HUES48 (cell line): ENCODE results near the gene ZFHX3.
A peak's percentile ranks its signal among the peaks of the same experiment; 100 is the strongest.

Experiments
- H3K27ac ChIP-seq: one replicate; pipeline ENCODE4 v1.7.0; 2013; ENCODE audit warnings: low read depth, low read length, inconsistent platforms
- H3K27me3 ChIP-seq: 2 replicates; pipeline ENCODE4 v1.6.1; 2013; ENCODE audit warnings: mild to moderate bottlenecking, low read length; ENCODE audit not compliant: control insufficient read depth, insufficient read depth
- H3K36me3 ChIP-seq: 2 replicates; pipeline ENCODE4 v1.6.1; 2013; ENCODE audit warnings: low read length; ENCODE audit not compliant: control insufficient read depth, insufficient read depth
- H3K4me1 ChIP-seq: 2 replicates; pipeline ENCODE4 v1.6.1; 2013; ENCODE audit warnings: mild to moderate bottlenecking, low read length; ENCODE audit not compliant: control insufficient read depth, insufficient read depth
- H3K4me3 ChIP-seq: 2 replicates; pipeline ENCODE4 v1.5.1; 2013; ENCODE audit warnings: mild to moderate bottlenecking, low read depth, low read length
- H3K9ac ChIP-seq: 2 replicates; pipeline ENCODE4 v1.6.1; 2013; ENCODE audit warnings: mild to moderate bottlenecking, low read depth, low read length, moderate library complexity
- H3K9me3 ChIP-seq: 2 replicates; pipeline ENCODE4 v1.6.1; 2013; ENCODE audit warnings: low read length; ENCODE audit not compliant: control insufficient read depth, insufficient read depth

Gene ZFHX3

DNA sequence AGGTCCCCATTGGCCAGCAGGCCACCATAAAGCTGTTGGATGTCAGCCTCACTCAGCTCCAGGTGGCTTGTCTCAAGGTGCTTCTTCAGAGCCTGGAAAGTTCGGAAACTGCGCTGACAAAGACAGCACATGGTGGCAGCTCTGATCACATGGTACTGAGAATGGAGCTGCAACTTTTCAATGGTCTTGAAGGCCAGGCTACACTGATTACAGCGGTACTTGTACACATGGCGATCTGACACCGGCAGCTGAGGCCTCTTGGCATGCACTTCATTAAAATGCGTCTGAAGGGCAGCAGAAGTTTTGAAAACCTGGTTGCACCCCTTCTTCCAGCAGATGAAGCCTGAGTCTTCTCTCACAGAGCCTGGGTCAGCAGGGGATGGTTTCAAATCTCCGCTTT lies 249.7 kb downstream of the ZFHX3 start:
- Histone ChIP-seq H3K36me3 (no peaks in the 10 kb centered on the region), H3K27ac (no peak overlapping the region), H3K4me3 (no peak overlapping the region), H3K27me3 (no peaks in the 10 kb centered on the region), H3K9me3 (no peaks in the 10 kb centered on the region), H3K4me1 (no peaks in the 10 kb centered on the region), H3K9ac (no peak overlapping the region)

DNA sequence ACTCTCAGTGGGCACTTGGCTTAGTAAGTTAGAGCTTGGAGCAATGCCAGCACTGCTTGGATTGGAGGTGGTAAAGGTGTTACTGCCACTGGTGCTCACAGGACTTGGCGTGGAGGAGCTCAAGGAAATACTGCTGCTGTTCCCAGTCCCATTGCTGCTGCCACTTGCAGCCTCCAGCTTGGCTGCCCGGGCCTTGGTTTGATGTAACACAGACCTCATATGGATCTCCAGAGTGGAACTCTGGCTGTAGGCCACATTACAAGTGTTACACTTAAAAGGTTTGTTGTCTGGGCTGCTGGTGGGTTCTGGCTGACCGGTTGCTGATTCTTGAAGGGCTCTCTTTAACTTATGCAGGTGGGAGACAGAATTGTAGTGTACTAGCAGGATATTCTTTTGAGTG lies 250.3 kb downstream of the ZFHX3 start:
- Histone ChIP-seq H3K4me1 (no peaks in the 10 kb centered on the region), H3K27ac (no peak overlapping the region), H3K27me3 (no peaks in the 10 kb centered on the region), H3K9ac (no peak overlapping the region), H3K36me3 (no peaks in the 10 kb centered on the region), H3K9me3 (no peaks in the 10 kb centered on the region), H3K4me3 (no peak overlapping the region)

DNA sequence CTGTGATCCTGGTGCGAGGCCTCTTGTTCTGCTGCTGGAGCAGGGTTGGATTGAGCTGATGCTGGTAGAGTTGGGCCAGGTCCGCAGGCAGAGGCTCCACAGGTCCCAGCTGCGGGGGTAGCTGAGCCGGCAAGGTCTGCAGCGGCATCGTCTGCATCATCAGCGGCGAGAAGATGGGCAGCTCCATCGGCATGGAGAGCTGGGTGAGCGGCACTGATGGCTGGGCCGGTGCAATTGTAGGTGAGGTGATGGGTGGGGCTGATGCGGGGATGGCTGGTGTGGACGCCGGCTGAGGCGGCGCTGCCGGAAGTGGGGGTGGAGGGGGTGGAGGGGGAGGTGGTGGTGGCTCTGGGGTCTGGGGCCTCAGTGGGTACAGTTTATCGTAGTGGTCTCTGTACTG lies 251.7 kb downstream of the ZFHX3 start:
- Histone ChIP-seq H3K27ac (no peak overlapping the region), H3K36me3 (no peaks in the 10 kb centered on the region), H3K27me3 (no peaks in the 10 kb centered on the region), H3K9ac (no peak overlapping the region), H3K4me3 (no peak overlapping the region), H3K4me1 (no peaks in the 10 kb centered on the region), H3K9me3 (no peaks in the 10 kb centered on the region)

DNA sequence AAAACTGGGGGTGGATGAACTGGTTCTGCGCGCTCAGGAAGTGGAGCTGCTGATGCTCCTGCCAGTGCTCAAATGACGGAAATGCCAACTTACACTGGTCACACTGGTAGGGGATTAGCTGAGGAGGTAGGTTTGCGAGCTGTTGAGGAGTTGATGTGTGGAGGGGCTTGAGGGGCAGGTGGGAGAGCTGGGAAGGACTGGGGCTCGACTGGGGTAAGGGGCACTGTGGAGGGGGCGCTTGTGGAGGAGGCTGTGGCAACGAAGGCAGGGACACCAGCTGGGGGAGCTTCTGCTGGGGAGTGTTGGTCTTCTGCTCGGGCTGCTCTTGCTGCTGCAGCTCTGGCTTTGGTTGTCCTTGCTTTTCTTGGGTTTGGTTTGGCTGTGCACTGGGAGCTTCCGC lies 252.9 kb downstream of the ZFHX3 start:
- Histone ChIP-seq H3K36me3 (no peaks in the 10 kb centered on the region), H3K27me3 (no peaks in the 10 kb centered on the region), H3K4me3 (no peak overlapping the region), H3K27ac (no peak overlapping the region), H3K9ac (no peak overlapping the region), H3K4me1 (no peaks in the 10 kb centered on the region), H3K9me3 (no peaks in the 10 kb centered on the region)

DNA sequence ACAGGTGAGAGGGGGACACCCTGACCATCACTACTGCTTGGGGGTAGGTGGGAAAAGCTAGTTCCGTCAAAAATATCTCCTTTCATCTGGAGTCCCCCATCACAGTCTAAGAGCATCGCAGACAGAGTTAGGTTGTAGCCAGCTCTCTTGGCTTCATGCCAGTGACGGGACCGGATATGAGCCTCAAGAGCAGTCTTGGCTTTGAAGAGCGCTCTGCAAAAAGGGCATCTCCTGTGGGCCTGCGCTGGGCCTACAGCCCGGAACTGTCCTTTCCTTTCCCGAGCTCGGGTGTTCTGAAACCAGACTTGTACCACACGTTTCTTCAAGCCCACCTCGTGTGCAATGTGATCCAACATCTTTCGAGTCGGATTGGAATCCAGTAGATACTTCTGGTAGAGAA lies 253.6 kb downstream of the ZFHX3 start:
- Histone ChIP-seq H3K36me3 (no peaks in the 10 kb centered on the region), H3K27me3 (no peaks in the 10 kb centered on the region), H3K4me1 (no peaks in the 10 kb centered on the region), H3K27ac (no peak overlapping the region), H3K4me3 (no peak overlapping the region), H3K9ac (no peak overlapping the region), H3K9me3 (no peaks in the 10 kb centered on the region)

DNA sequence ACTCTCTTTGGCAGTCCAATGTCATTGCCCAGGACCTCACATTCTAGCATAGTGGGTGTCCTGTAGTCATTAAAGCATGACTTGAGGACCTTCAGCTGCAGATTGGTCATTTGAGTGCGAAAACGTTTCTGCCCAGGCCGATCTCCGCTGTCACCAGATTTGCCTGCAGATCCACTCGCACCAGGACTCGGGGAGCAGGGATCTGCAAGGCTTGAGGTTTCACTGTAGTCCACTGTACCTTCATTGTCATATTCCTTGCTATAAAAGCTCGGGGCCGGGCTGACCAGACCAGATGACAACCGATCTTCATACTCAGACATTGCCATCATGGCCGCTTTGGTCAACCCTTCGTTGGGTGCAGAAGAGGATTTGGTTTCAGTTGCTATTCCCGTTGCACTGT lies 254.2 kb downstream of the ZFHX3 start:
- Histone ChIP-seq H3K9ac (no peak overlapping the region), H3K27me3 (no peaks in the 10 kb centered on the region), H3K9me3 (no peaks in the 10 kb centered on the region), H3K36me3 (no peaks in the 10 kb centered on the region), H3K4me3 (no peak overlapping the region), H3K4me1 (no peaks in the 10 kb centered on the region), H3K27ac (no peak overlapping the region)

DNA sequence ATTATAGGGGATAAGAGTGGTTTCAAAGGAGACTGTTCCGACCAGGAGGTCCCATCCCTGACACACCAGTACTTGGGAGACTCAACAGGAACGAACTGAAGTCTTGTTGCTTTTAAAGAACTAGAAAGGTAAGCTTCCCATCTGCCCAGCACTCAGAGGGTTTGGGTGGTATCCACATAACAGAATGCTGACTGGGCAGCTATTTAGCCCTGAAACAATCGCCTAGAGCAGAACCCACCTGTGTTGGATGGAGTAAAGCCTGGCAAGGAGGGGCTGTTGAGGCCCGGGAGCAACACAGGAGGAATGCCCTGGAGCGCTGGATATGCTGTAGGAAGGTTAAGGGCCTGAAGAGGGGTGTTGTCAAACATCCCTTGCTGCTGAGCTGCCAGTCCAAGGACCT lies 254.9 kb downstream of the ZFHX3 start:
- Histone ChIP-seq H3K36me3 (no peaks in the 10 kb centered on the region), H3K9ac (no peak overlapping the region), H3K9me3 (no peaks in the 10 kb centered on the region), H3K4me3 (no peak overlapping the region), H3K27ac (no peak overlapping the region), H3K27me3 (no peaks in the 10 kb centered on the region), H3K4me1 (no peaks in the 10 kb centered on the region)

DNA sequence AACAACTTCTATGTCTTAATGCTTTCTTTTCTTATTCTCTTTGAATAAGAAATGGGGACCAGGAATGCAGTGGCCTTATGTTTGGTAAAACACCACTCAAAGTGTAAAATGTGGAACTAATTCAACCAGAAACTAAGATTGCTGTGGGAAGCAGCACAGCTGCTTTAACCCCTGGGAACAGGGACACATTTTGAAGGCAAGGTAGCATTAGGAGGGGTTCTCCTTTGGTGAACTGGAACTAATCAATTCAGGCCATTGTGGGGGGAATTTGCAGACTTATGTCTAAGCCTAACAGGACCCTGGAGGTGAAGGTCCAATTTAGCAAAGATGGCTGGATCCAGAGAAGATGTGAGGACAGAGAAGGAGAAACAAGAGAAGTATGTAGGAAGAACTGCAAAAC lies 256.1 kb downstream of the ZFHX3 start:
- H3K36me3 ChIP-seq, result no peaks in the 10 kb centered on the region

DNA sequence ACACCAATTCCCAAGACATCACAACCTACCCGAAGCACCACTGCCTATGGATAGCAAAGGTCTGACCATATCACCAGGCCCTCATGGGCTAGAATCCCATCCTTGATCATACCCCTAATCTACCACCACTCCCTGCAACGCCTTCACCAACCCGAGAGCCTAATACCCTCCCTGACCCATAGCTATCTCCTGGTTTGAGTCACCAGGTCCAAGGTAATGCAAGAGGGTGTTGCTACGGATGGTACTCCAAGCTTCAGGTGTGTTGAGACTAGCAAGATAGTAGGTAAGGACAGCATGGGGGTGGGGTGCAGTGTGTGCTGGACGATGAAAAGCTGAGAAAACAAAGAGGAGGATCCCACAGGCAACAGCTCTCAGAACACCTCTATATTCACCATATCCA lies 258.0 kb downstream of the ZFHX3 start:
- Histone ChIP-seq H3K27ac (no peak overlapping the region), H3K36me3 (no peaks in the 10 kb centered on the region), H3K9ac (no peak overlapping the region), H3K27me3 (peaks cover 8% of the 10 kb centered on the region; the same call in 1 of the 2 replicates), H3K4me1 (peaks cover 8% of the 10 kb centered on the region), H3K4me3 (no peak overlapping the region), H3K9me3 (no peaks in the 10 kb centered on the region)

More for the DNA sequence above, 256.1 kb downstream of the ZFHX3 start:
- Histone ChIP-seq H3K4me3 (no peak overlapping the region), H3K4me1 (no peaks in the 10 kb centered on the region), H3K9me3 (no peaks in the 10 kb centered on the region), H3K9ac (no peak overlapping the region), H3K27me3 (peaks cover 4% of the 10 kb centered on the region; the same call in 1 of the 2 replicates), H3K27ac (no peak overlapping the region)

DNA sequence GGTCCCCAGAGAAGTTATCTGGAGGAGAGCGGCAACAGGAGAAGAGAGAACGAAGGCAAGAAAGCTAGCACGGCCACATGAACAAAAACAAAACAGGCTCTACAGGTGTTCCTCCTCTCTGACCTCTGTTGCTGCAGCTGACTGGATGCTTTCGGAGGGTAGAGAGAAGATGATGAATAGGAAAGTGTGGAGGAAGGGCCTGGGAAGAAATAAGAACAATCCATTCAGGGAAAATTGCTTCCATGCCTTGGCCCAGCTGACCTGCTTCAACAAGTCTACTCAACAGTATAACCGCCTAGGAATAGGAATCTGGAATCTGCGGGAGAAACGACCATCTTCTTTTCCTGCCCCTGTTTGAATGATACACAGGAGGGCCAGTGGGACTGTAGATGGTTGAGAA lies 258.5 kb downstream of the ZFHX3 start:
- peaks cover 12% of the 10 kb centered on the region for H3K4me1 ChIP-seq
- no peak overlapping the region for H3K9ac ChIP-seq

DNA sequence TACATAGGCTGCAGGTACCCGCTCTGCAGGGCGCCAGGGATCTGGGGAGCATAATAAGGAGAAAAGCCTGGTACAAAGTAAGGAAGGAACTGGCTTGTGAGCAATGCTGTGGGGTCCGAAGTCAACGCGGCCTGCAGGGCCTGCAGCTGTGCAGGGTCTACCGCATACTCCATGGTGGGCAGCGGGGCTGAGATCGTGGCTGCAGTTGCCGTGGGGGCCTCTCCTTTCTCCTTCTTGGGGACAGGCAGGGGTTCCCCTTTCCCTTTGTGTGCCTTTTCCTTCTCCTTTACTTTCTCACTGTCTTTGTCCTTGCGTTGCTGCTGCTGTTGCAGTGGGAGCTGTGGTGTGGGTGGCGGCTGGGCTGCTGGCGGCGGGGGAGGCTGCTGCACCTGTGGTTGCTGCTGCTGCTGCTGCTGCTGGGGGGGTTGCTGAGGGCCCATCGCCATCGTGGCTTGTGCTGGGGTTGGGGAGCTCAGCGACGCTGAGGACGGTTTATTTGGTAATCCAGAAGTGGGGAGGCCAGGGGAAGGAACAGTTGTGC lies 259.6 kb downstream of the ZFHX3 start:
- Histone ChIP-seq H3K27ac (no peak overlapping the region), H3K27me3 (peaks cover 8% of the 10 kb centered on the region; the same call in 1 of the 2 replicates), H3K9ac (no peak overlapping the region), H3K4me3 (peak overlapping the region; percentile 60; the same call in 1 of the 2 replicates), H3K36me3 (no peaks in the 10 kb centered on the region), H3K4me1 (peaks cover 20% of the 10 kb centered on the region), H3K9me3 (no peaks in the 10 kb centered on the region)

More for the DNA sequence above, 258.5 kb downstream of the ZFHX3 start:
- peaks cover 8% of the 10 kb centered on the region; the same call in 1 of the 2 replicates for H3K27me3 ChIP-seq
- H3K4me3 ChIP-seq, result no peak overlapping the region
- H3K27ac ChIP-seq, result no peak overlapping the region
- H3K36me3 ChIP-seq, result no peaks in the 10 kb centered on the region
- H3K9me3 ChIP-seq, result no peaks in the 10 kb centered on the region
